CD1c-positive myeloid dendritic cell (primary cell): ENCODE measurements around the gene PKD1.
A peak's percentile ranks its signal among the peaks of the same experiment; 100 is the strongest.
"Not testable (repeated sequence)": the region's sequence is repeated elsewhere in the genome, so short reads cannot be mapped to it uniquely, and the experiment has no call there.

Experiments
- DNase-seq: peaks from one replicate; pipeline ENCODE4 v3.0.0-alpha.2; 2016; ENCODE audit errors: extremely low spot score

The PKD1 gene

GRCh38 chr16:2123706-2124376 lies 11.9 kb downstream of the PKD1 start:
- not testable (repeated sequence) for DNase-seq

- not testable (repeated sequence) for DNase-seq
Measured at GRCh38 chr16:2122934-2123683, 12.6 kb downstream of the PKD1 start.

- DNase-seq = no peak
Measured at GRCh38 chr16:2122429-2122828, 13.3 kb downstream of the PKD1 start.

- DNase-seq = no peak
Measured at GRCh38 chr16:2121853-2122252, 13.8 kb downstream of the PKD1 start.

- peak; percentile 36 for DNase-seq
Measured at GRCh38 chr16:2121325-2121724, 14.4 kb downstream of the PKD1 start.

- DNase-seq = not testable (repeated sequence)
Measured at GRCh38 chr16:2117960-2118722, 17.6 kb downstream of the PKD1 start.

GRCh38 chr16:2117341-2117740 lies 18.4 kb downstream of the PKD1 start:
- DNase-seq = not testable (repeated sequence)

GRCh38 chr16:2116428-2116827 lies 19.3 kb downstream of the PKD1 start:
- DNase-seq = not testable (repeated sequence)

- no peak for DNase-seq
Measured at GRCh38 chr16:2115591-2115973, 20.1 kb downstream of the PKD1 start.

- DNase-seq = not testable (repeated sequence)
Measured at GRCh38 chr16:2114885-2115590, 20.7 kb downstream of the PKD1 start.

GRCh38 chr16:2114225-2114624 lies 21.5 kb downstream of the PKD1 start:
- DNase-seq = not testable (repeated sequence)

GRCh38 chr16:2112539-2113106 lies 23.1 kb downstream of the PKD1 start:
- not testable (repeated sequence) for DNase-seq

- not testable (repeated sequence) for DNase-seq
Measured at GRCh38 chr16:2111412-2112335, 24.0 kb downstream of the PKD1 start.

GRCh38 chr16:2111009-2111353 lies 24.7 kb downstream of the PKD1 start:
- not testable (repeated sequence) for DNase-seq

- DNase-seq = not testable (repeated sequence)
Measured at GRCh38 chr16:2110332-2111008, 25.2 kb downstream of the PKD1 start.

- DNase-seq = not testable (repeated sequence)
Measured at GRCh38 chr16:2109872-2110271, 25.8 kb downstream of the PKD1 start.

- DNase-seq = not testable (repeated sequence)
Measured at GRCh38 chr16:2109271-2109580, 26.5 kb downstream of the PKD1 start.

- not testable (repeated sequence) for DNase-seq
Measured at GRCh38 chr16:2108446-2109270, 27.0 kb downstream of the PKD1 start.

GRCh38 chr16:2107791-2108125 lies 27.9 kb downstream of the PKD1 start:
- DNase-seq = not testable (repeated sequence)
